HepG2 (cell line): ENCODE measurements around the gene DHRS13. TPM values are rescaled to one million over a fixed set of nuclear protein-coding genes. Genes with fewer than 3 reads are reported as not detected.

Experiments used
- ATM ChIP-seq: fragments of 450-650 bp; IDR thresholded peaks from 2 replicates; pipeline ENCODE4 v1.7.1; 2017; ENCODE audit warnings: mild to moderate bottlenecking, borderline replicate concordance
- CHD4 ChIP-seq: fragments of 200-600 bp; sonication (generic); IDR thresholded peaks from 2 replicates; pipeline ENCODE4 v1.7.0; 2017; ENCODE audit warnings: mild to moderate bottlenecking, low read length, borderline replicate concordance
- ELF3 ChIP-seq: IDR thresholded peaks from 2 replicates; pipeline ENCODE4 v1.6.1; 2016; ENCODE audit warnings: missing genetic modification reagents, missing compliant biosample characterization
- GTF3A ChIP-seq: sonication (generic); formaldehyde crosslinking; conservative IDR thresholded peaks from 2 replicates; pipeline ENCODE4 v1.4.0; 2020; ENCODE audit warnings: mild to moderate bottlenecking, missing genetic modification reagents
- MBD4 ChIP-seq: IDR thresholded peaks from 2 replicates; pipeline ENCODE4 v1.6.1; 2012; ENCODE audit warnings: low read length, inconsistent platforms, borderline replicate concordance
- SRSF4 ChIP-seq: fragments of 200-400 bp; formaldehyde crosslinking; IDR thresholded peaks from one replicate; pipeline ENCODE4 v1.6.1; 2018; ENCODE audit warnings: mild to moderate bottlenecking, low read depth, low read length, moderate library complexity; ENCODE audit not compliant: poor library complexity, severe bottlenecking
- YEATS2 ChIP-seq: sonication (generic); formaldehyde crosslinking; IDR thresholded peaks from 2 replicates; pipeline ENCODE4 v1.4.0; 2020; ENCODE audit warnings: missing genetic modification reagents, borderline replicate concordance
- ZKSCAN5 ChIP-seq: sonication (generic); formaldehyde crosslinking; IDR thresholded peaks from 2 replicates; pipeline ENCODE4 v1.5.1; 2020; ENCODE audit warnings: mild to moderate bottlenecking, missing genetic modification reagents
- ZNF180 ChIP-seq: sonication (generic); formaldehyde crosslinking; IDR thresholded peaks from 2 replicates; pipeline ENCODE4 v1.4.0; 2020; ENCODE audit warnings: low read depth, missing genetic modification reagents, borderline replicate concordance
- ZNF256 ChIP-seq: sonication (generic); formaldehyde crosslinking; conservative IDR thresholded peaks from 2 replicates; pipeline ENCODE4 v1.4.0; 2020; ENCODE audit warnings: missing genetic modification reagents
- ZNF367 ChIP-seq: sonication (generic); formaldehyde crosslinking; IDR thresholded peaks from 2 replicates; pipeline ENCODE4 v1.4.0; 2020; ENCODE audit warnings: missing genetic modification reagents, borderline replicate concordance
- ZSCAN29 ChIP-seq: sonication (generic); formaldehyde crosslinking; conservative IDR thresholded peaks from 2 replicates; pipeline ENCODE4 v1.4.0; 2020; ENCODE audit warnings: mild to moderate bottlenecking, missing genetic modification reagents
- polyA plus RNA-seq, 8 experiments: library from polyadenylated mRNA; depleted of rRNA in 3 of 8; stranded (reverse) in 7 of 8; unstranded in 1 of 8; fragments of >200 nt; fragmentation: Illumina TruSeq in 4 of 8; extraction: Trizol in 4 of 8; gene quantifications; 2 replicates each; pipeline versions ENCODE4 v1.2.1 to v1.2.3, GENCODE V29; 2011 to 2016; ENCODE audit warnings: low read depth in 4 of 8, missing spikeins in 1 of 8, mixed read lengths in 1 of 8; ENCODE audit not compliant: insufficient read depth in 1 of 8
- total RNA-seq, 5 experiments: library from RNA; depleted of rRNA; stranded (reverse); fragments of >200 nt; fragmentation: Illumina TruSeq; extraction: Trizol; gene quantifications; 2 replicates each; pipeline ENCODE4 v1.2.3, GENCODE V29; 2016; ENCODE audit warnings: low read depth in 1 of 5
- TF ChIP-seq, protein P1 (sequence below): sonication (generic); formaldehyde crosslinking; IDR thresholded peaks from 2 replicates; pipeline ENCODE4 v1.5.0; 2020; ENCODE audit warnings: mild to moderate bottlenecking, missing genetic modification reagents
- TF ChIP-seq, protein P2 (sequence below): IDR thresholded peaks from 2 replicates; pipeline ENCODE4 v1.6.1; 2016; ENCODE audit warnings: low read depth, control low read depth
- TF ChIP-seq, protein P3 (sequence below): sonication (generic); formaldehyde crosslinking; conservative IDR thresholded peaks from 2 replicates; pipeline ENCODE4 v1.8.0; 2022; ENCODE audit warnings: mild to moderate bottlenecking, moderate library complexity, missing genetic modification reagents
- TF ChIP-seq, protein P4 (sequence below): sonication (generic); formaldehyde crosslinking; IDR thresholded peaks from 2 replicates; pipeline ENCODE4 v1.9.0; 2021; ENCODE audit warnings: mild to moderate bottlenecking, missing genetic modification reagents

The DHRS13 gene
- total and polyA plus RNA-seq, 2 of the 13 experiments (the other 11 are each of a cell fraction or from before 2014, with no cell fraction given): 11.8 to 12.6 TPM

DNA sequence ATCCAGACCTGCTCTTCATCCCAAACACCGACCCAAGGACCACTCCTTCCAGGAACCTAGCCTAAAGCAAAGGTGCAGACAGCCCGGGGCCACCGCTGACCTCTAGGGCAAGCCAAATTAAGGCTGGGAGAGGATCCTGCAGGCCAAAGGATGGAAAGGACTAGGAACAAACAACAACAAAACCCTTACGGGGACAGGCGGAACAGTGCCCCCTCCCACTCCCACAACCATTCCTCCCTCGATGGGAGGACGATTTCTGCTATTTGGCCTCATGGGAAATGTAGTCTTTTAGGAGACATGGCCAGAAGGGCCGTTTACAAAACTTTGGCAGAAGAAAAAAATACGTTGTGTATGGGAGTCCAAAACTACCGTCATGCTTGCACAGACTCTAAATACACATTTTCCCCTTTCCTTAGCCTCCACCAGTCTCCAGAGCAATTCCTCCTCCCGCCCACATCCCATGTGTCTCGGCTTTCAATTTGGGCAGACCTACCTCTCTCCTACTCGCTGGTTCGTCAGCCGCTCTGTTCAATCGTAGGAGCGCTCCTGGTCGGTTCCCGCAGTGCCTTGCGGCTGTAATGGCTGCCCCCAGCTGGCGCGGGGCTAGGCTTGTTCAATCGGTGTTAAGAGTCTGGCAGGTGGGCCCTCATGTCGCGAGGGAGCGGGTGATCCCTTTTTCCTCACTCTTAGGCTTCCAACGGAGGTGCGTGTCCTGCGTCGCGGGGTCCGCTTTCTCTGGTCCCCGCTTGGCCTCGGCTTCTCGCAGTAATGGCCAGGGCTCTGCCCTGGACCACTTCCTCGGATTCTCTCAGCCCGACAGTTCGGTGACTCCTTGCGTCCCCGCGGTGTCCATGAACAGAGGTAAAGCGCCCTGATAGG is 48.2 kb downstream of the DHRS13 start, which contains the start of gene ERAL1 (continued):
- TF ChIP-seq, protein P1, sequence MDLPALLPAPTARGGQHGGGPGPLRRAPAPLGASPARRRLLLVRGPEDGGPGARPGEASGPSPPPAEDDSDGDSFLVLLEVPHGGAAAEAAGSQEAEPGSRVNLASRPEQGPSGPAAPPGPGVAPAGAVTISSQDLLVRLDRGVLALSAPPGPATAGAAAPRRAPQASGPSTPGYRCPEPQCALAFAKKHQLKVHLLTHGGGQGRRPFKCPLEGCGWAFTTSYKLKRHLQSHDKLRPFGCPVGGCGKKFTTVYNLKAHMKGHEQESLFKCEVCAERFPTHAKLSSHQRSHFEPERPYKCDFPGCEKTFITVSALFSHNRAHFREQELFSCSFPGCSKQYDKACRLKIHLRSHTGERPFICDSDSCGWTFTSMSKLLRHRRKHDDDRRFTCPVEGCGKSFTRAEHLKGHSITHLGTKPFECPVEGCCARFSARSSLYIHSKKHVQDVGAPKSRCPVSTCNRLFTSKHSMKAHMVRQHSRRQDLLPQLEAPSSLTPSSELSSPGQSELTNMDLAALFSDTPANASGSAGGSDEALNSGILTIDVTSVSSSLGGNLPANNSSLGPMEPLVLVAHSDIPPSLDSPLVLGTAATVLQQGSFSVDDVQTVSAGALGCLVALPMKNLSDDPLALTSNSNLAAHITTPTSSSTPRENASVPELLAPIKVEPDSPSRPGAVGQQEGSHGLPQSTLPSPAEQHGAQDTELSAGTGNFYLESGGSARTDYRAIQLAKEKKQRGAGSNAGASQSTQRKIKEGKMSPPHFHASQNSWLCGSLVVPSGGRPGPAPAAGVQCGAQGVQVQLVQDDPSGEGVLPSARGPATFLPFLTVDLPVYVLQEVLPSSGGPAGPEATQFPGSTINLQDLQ (CRISPR knock-in tag): no peak
- 0 out of 2 replicates have a peak, but pooled peaks have one; percentile 34 for TF ChIP-seq ELF3 (CRISPR knock-in tag)
- TF ChIP-seq, protein P2, sequence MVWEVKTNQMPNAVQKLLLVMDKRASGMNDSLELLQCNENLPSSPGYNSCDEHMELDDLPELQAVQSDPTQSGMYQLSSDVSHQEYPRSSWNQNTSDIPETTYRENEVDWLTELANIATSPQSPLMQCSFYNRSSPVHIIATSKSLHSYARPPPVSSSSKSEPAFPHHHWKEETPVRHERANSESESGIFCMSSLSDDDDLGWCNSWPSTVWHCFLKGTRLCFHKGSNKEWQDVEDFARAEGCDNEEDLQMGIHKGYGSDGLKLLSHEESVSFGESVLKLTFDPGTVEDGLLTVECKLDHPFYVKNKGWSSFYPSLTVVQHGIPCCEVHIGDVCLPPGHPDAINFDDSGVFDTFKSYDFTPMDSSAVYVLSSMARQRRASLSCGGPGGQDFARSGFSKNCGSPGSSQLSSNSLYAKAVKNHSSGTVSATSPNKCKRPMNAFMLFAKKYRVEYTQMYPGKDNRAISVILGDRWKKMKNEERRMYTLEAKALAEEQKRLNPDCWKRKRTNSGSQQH (CRISPR knock-in tag): peak; percentile 96
- TF ChIP-seq, protein P3, sequence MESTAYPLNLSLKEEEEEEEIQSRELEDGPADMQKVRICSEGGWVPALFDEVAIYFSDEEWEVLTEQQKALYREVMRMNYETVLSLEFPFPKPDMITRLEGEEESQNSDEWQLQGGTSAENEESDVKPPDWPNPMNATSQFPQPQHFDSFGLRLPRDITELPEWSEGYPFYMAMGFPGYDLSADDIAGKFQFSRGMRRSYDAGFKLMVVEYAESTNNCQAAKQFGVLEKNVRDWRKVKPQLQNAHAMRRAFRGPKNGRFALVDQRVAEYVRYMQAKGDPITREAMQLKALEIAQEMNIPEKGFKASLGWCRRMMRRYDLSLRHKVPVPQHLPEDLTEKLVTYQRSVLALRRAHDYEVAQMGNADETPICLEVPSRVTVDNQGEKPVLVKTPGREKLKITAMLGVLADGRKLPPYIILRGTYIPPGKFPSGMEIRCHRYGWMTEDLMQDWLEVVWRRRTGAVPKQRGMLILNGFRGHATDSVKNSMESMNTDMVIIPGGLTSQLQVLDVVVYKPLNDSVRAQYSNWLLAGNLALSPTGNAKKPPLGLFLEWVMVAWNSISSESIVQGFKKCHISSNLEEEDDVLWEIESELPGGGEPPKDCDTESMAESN (CRISPR knock-in tag): peak; percentile 54
- peak; percentile 85; the same call in 1 of the 2 replicates for TF ChIP-seq YEATS2 (CRISPR knock-in tag)
- TF ChIP-seq SRSF4: no peak
- TF ChIP-seq ZNF180 (CRISPR knock-in tag): no peak
- no peak for TF ChIP-seq ZSCAN29
- no peak for TF ChIP-seq CHD4
- no peak for TF ChIP-seq GTF3A (CRISPR knock-in tag)
- peak; percentile 75; the same call in 1 of the 2 replicates for TF ChIP-seq ZNF256
- no peak for TF ChIP-seq ATM
- no peak for TF ChIP-seq MBD4
- TF ChIP-seq, protein P4, sequence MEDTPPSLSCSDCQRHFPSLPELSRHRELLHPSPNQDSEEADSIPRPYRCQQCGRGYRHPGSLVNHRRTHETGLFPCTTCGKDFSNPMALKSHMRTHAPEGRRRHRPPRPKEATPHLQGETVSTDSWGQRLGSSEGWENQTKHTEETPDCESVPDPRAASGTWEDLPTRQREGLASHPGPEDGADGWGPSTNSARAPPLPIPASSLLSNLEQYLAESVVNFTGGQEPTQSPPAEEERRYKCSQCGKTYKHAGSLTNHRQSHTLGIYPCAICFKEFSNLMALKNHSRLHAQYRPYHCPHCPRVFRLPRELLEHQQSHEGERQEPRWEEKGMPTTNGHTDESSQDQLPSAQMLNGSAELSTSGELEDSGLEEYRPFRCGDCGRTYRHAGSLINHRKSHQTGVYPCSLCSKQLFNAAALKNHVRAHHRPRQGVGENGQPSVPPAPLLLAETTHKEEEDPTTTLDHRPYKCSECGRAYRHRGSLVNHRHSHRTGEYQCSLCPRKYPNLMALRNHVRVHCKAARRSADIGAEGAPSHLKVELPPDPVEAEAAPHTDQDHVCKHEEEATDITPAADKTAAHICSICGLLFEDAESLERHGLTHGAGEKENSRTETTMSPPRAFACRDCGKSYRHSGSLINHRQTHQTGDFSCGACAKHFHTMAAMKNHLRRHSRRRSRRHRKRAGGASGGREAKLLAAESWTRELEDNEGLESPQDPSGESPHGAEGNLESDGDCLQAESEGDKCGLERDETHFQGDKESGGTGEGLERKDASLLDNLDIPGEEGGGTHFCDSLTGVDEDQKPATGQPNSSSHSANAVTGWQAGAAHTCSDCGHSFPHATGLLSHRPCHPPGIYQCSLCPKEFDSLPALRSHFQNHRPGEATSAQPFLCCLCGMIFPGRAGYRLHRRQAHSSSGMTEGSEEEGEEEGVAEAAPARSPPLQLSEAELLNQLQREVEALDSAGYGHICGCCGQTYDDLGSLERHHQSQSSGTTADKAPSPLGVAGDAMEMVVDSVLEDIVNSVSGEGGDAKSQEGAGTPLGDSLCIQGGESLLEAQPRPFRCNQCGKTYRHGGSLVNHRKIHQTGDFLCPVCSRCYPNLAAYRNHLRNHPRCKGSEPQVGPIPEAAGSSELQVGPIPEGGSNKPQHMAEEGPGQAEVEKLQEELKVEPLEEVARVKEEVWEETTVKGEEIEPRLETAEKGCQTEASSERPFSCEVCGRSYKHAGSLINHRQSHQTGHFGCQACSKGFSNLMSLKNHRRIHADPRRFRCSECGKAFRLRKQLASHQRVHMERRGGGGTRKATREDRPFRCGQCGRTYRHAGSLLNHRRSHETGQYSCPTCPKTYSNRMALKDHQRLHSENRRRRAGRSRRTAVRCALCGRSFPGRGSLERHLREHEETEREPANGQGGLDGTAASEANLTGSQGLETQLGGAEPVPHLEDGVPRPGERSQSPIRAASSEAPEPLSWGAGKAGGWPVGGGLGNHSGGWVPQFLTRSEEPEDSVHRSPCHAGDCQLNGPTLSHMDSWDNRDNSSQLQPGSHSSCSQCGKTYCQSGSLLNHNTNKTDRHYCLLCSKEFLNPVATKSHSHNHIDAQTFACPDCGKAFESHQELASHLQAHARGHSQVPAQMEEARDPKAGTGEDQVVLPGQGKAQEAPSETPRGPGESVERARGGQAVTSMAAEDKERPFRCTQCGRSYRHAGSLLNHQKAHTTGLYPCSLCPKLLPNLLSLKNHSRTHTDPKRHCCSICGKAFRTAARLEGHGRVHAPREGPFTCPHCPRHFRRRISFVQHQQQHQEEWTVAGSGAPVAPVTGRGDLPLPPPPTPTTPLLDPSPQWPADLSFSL (CRISPR knock-in tag): no peak
- TF ChIP-seq ZNF367 (CRISPR knock-in tag): 0 out of 2 replicates have a peak, but pooled peaks have one; percentile 41
- no peak for TF ChIP-seq ZKSCAN5 (CRISPR knock-in tag)
